Psoas muscle (tissue), 8 donors: ENCODE results near the gene GID8. TPM values are rescaled to one million over a fixed set of nuclear protein-coding genes. Genes with fewer than 3 reads are reported as not detected.

Experiments used
- ATAC-seq, 4 donors: fragments of 200-7000 bp; cut with Tn5 transposase; one replicate each; pipeline ENCODE4 v1.9.1; 2020; ENCODE audit warnings: moderate library complexity in 3 of 4, mild to moderate bottlenecking in 2 of 4
- DNase-seq, 2 donors: peaks; one replicate each; pipeline ENCODE4 v3.0.0-alpha.2; 2020
- H3K27ac ChIP-seq: fragments of 200-600 bp; one replicate; pipeline ENCODE4 v1.8.0; 2022
- H3K27me3 ChIP-seq, 3 donors: fragments of 200-600 bp in 1 of 3; one replicate each; pipeline versions ENCODE4 v1.6.1 to v1.8.0; 2013 to 2022; ENCODE audit warnings: low read length in 2 of 3, mild to moderate bottlenecking in 2 of 3, moderate library complexity in 1 of 3; ENCODE audit not compliant: insufficient read depth in 3 of 3
- H3K36me3 ChIP-seq, 2 donors: fragments of 200-600 bp in 1 of 2; one replicate each; pipeline versions ENCODE4 v1.6.1 to v1.8.0; 2013 to 2022; ENCODE audit warnings: low read depth in 1 of 2, mild to moderate bottlenecking in 1 of 2, moderate library complexity in 1 of 2; ENCODE audit not compliant: insufficient read depth in 1 of 2
- H3K4me1 ChIP-seq: fragments of 200-600 bp; one replicate; pipeline ENCODE4 v1.8.0; 2022
- H3K4me3 ChIP-seq: fragments of 200-600 bp; one replicate; pipeline ENCODE4 v1.8.0; 2022; ENCODE audit warnings: mild to moderate bottlenecking
- H3K9me3 ChIP-seq: fragments of 200-600 bp; one replicate; pipeline ENCODE4 v1.8.0; 2022
- WGBS, 3 donors: extraction: QIAGEN DNeasy Blood & Tissue Kit; methylation state at CpG; one replicate each; pipeline versions ENCODE4 v1.1.6 to v1.1.7; 2013; 5-methylcytosine and 5-hydroxymethylcytosine counted together
- intact Hi-C, 2 donors: fragments of 100-400 bp; cut with DNase I; formaldehyde crosslinking; loops; one replicate each; pipeline versions ENCODE4 v1.11.0 to v1.14.2; 2022
- polyA plus RNA-seq, 3 donors: library from polyadenylated mRNA; stranded (reverse); fragments of 200-250 nt; gene quantifications; one replicate each; pipeline ENCODE4 v1.2.3, GENCODE V29; 2013
- total RNA-seq, 4 donors: library from RNA; stranded (reverse); fragmentation: NEBNext Ultra II Directional in 2 of 4; extraction: Animal tissue kit (Norgen Biotek cat#: 25700) in 2 of 4; gene quantifications; one replicate each; pipeline versions ENCODE4 v1.2.1 to v1.2.4, GENCODE V29; 2021 to 2023
- TF ChIP-seq, protein P1 (sequence below): fragments of 200-600 bp; IDR thresholded peaks from one replicate; pipeline ENCODE4 v1.8.0; 2022; ENCODE audit warnings: antibody characterized with exemption
- donor health status: healthy with polysubstance abuse.
- donor health status: DM: no; HTN: no; CAD: no; lungs with moderate emphysema.
- donor health status: Bipolar disorder and iron deficiency.
- donor health status: healthy.
- donor health status: DM: yes; HTN: yes; CAD: no.
- donor health status: DM: no; HTN: no; CAD: no.
- donor health status: DM: no; HTN: no; CAD: no.
- donor health status: DM: yes; HTN: yes; CAD: no.

GID8 gene
- total and polyA plus RNA-seq, 7 donors, result 7.3 to 15.9 (median 14.2) TPM

DNA sequence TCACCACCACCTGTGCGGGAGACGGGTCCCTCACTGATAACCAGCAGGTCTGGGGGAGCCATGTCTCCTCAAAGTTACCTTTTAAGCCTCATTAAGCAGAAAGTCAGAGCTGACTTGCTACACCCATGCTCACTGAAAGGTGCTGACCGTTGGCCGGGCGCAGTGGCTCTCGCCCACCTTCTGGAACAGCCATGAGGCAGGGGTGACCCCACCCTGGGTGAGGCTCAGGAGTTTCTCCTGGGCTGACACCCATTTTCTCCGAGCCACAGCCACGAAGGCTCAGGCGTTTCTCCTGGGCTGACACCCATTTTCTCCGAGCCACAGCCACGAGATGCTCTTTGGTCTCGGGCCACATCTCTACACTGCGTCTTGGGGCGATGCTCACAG is 58.6 kb downstream of the GID8 start:
- Histone ChIP-seq H3K27ac (no peak overlapping the region), H3K9me3 (no peaks in the 10 kb centered on the region), H3K4me1 (no peaks in the 10 kb centered on the region), H3K36me3 (no peaks in the 10 kb centered on the region), H3K4me3 (no peak overlapping the region), H3K27me3 (peaks cover 0 to 84% (median 27%) of the 10 kb centered on the region in 3 donors)
- WGBS, 3 donors, result 80 to 90% (median 84%) methylated on average over 14 of the region's 14 CpGs
- DNase-seq, result no peak
- TF ChIP-seq, protein P1, sequence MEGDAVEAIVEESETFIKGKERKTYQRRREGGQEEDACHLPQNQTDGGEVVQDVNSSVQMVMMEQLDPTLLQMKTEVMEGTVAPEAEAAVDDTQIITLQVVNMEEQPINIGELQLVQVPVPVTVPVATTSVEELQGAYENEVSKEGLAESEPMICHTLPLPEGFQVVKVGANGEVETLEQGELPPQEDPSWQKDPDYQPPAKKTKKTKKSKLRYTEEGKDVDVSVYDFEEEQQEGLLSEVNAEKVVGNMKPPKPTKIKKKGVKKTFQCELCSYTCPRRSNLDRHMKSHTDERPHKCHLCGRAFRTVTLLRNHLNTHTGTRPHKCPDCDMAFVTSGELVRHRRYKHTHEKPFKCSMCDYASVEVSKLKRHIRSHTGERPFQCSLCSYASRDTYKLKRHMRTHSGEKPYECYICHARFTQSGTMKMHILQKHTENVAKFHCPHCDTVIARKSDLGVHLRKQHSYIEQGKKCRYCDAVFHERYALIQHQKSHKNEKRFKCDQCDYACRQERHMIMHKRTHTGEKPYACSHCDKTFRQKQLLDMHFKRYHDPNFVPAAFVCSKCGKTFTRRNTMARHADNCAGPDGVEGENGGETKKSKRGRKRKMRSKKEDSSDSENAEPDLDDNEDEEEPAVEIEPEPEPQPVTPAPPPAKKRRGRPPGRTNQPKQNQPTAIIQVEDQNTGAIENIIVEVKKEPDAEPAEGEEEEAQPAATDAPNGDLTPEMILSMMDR, result no peak
- no peak for ATAC-seq
- intact Hi-C loops, result no loop called here

DNA sequence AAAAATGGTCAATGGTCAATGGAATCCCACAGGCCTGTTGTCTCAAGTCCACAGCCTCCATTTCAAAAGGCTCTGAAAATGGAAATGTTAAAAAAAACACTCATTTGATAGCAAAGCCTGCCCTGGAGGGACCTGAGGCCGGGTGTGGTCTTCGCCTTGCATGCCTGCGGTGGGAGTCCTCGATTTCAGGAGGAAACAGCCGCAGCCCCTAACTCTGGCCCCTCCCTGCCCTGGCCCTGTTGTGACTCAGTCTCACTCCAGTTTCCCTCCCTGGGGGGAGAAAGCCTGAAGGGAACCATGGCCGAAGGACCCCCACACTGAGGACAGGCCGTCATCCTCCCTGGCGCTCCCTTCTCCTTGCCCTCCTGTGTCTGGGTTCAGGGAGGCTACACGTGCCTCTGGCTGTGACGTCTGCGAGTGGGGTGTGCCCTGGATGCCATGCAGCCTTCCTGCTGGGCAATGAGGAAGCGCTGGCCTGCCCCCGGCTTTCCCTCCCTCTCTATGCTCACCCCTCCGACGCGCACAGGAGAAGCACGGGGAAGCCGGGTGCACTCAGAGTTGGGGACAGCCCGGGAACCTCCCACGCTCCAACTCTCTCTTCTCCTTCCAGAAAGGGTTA is 59.6 kb downstream of the GID8 start:
- intact Hi-C loops, result no loop called here
- Histone ChIP-seq H3K36me3 (no peaks in the 10 kb centered on the region), H3K4me3 (no peak overlapping the region), H3K27ac (no peak overlapping the region), H3K27me3 (peaks cover 0 to 85% (median 27%) of the 10 kb centered on the region in 3 donors), H3K9me3 (no peaks in the 10 kb centered on the region), H3K4me1 (no peaks in the 10 kb centered on the region)
- 36 to 39% (median 38%) methylated on average over 20 of the region's 20 CpGs for WGBS, 3 donors
- TF ChIP-seq, protein P1, result no peak
- DNase-seq, result no peak
- no peak for ATAC-seq

Other genes with a start within 250 kb of the GID8 start
- gene NTSR1, start 229.3 kb upstream of the GID8 start, total RNA-seq, result under 1 TPM in 1 of 4 donors, not detected in 3; 0.08 TPM
- under 1 TPM; 0.01 to 0.07 (median 0.04) TPM for gene NTSR1, start 229.3 kb upstream of the GID8 start, polyA plus RNA-seq
- gene MRGBP, start 141.7 kb upstream of the GID8 start, total RNA-seq, result 1 to 10 TPM; 5.1 to 7.2 (median 5.7) TPM
- 10 to 100 TPM in 1 of 3 donors, 1 to 10 TPM in 2; 6.5 to 11.4 (median 7.8) TPM for gene MRGBP, start 141.7 kb upstream of the GID8 start, polyA plus RNA-seq
- 10 to 100 TPM; 17.3 to 20.9 (median 19.4) TPM for gene OGFR, start 133.3 kb upstream of the GID8 start, total RNA-seq
- gene OGFR, start 133.3 kb upstream of the GID8 start, polyA plus RNA-seq, result 10 to 100 TPM; 11.6 to 21.6 (median 15.5) TPM
- gene COL9A3, start 121.1 kb upstream of the GID8 start, total RNA-seq, result under 1 TPM in 3 of 4 donors, not detected in 1; 0.27 to 0.67 (median 0.40) TPM
- gene COL9A3, start 121.1 kb upstream of the GID8 start, polyA plus RNA-seq, result under 1 TPM; 0.51 to 0.86 (median 0.67) TPM
- gene TCFL5, start 76.3 kb upstream of the GID8 start, total RNA-seq, result 1 to 10 TPM; 3.6 to 5.2 (median 4.1) TPM
- 1 to 10 TPM; 2.3 to 4.3 (median 2.8) TPM for gene TCFL5, start 76.3 kb upstream of the GID8 start, polyA plus RNA-seq
- 10 to 100 TPM; 23.0 to 32.4 (median 27.9) TPM for gene DIDO1, start 11.6 kb upstream of the GID8 start, total RNA-seq
- 10 to 100 TPM in 2 of 3 donors, 1 to 10 TPM in 1; 10.0 to 23.9 (median 12.7) TPM for gene DIDO1, start 11.6 kb upstream of the GID8 start, polyA plus RNA-seq
- 1 to 10 TPM in 1 of 4 donors, under 1 TPM in 3; 0.32 to 1.0 (median 0.92) TPM for gene SLC17A9, start 14.6 kb downstream of the GID8 start, total RNA-seq
- under 1 TPM; 0.59 to 0.88 (median 0.69) TPM for gene SLC17A9, start 14.6 kb downstream of the GID8 start, polyA plus RNA-seq
- not detected for gene BHLHE23, start 68.8 kb downstream of the GID8 start, total RNA-seq
- not detected for gene BHLHE23, start 68.8 kb downstream of the GID8 start, polyA plus RNA-seq